HS-5 (cell line): Measurements from ENCODE around the gene RBM45.
"Not testable (repeated sequence)": the region's sequence is repeated elsewhere in the genome, so short reads cannot be mapped to it uniquely, and the experiment has no call there.

Experiments used
- DNase-seq: peaks from one replicate; pipeline ENCODE4 v3.0.0-alpha.2; 2012; ENCODE audit warnings: low read depth

RBM45 gene

DNA sequence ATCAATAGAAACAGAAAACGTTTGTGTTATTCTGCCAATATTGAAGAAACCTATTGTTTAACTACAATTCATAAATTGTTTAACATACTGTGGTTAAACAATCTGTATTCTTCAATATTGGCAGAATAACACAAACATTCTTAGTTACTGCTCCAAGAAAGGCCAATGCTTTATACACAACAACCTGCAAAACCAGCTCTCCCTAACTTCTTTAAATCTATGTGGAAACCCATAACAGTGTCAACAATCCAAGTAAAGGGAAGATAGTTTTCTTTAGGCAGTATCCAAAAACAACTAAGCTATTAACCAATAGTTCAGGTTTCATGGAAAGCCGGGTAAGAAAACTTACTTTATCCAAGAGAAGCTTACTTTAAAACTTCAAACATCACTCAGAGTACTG, 6.2 kb upstream of the RBM45 start:
- no peak for DNase-seq

DNA sequence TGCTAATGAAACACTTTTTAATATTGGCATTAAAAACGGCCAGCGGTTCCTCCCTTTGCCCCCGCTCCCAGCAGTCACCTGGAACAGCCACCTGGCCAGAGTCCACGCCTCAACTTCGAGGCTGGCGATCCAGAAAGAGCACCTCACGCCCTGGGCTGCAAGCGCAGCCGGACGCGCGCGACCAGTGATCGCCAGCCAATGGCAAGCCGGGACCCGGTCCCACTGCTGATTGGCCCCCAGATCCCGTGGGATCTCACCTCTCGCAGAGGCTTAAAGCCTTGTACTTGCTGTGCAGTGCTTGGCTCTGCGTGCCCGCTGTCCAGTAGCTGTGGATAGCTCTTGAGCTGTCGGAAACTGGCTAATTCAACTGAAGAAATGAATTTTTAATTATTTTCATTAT, 4.1 kb upstream of the RBM45 start:
- no peak for DNase-seq

DNA sequence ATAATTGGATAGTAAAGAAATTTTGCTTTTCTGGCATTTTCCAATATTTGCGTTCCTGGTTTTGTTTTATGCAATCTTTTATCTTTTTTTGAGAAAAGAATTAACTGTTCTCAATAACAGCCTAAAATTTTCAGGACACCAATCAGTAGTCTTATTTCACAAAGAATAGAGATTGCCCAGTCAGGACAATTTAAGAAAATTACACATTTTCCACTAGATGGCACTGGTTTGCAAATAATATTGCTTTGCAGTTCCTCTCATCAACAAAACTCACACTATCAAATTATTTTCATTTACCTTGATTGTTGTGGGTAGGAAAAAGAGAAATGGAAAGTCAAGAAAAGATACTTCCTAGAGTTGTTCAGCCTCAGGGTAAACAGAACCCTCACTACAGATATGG, 2.4 kb upstream of the RBM45 start:
- peak; percentile 11 for DNase-seq

DNA sequence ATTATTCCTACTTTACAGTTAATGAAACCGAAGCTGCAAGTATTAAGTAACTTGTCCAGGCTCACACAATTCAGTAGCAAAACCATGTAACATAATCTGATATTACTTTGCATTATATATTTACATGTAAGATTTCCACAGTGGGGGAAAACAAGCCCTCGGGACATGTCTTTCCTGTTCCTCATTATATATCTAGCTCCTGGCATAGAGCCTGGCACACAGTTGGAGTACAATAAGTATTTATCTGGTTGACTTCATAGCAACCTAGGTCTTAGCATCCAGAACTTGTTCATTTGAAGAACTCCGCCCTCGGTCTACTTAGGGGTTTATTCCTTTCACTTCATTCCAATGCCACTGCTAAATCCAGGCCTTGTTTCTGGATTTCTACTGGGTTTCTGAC, 1.6 kb upstream of the RBM45 start:
- no peak for DNase-seq

DNA sequence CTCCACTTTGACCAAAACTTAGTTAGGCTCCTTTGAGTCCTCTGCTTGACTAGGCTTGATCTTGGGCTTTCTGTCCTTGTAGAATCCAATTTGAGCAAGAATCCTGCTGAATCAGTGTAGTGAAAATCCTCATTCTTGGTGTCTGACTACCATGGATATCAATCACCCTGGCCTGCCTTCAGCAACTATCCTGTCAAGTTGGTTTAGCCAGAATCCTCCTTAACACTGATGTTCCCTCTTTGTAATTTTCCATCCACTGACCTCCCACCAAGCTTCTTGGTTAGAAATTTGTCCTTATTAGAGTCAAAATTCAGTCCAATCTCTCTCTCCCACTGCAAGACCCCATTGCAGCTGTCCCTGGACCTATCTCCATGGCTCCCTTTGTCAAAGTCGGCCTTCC, 494 bp upstream of the RBM45 start:
- no peak for DNase-seq

DNA sequence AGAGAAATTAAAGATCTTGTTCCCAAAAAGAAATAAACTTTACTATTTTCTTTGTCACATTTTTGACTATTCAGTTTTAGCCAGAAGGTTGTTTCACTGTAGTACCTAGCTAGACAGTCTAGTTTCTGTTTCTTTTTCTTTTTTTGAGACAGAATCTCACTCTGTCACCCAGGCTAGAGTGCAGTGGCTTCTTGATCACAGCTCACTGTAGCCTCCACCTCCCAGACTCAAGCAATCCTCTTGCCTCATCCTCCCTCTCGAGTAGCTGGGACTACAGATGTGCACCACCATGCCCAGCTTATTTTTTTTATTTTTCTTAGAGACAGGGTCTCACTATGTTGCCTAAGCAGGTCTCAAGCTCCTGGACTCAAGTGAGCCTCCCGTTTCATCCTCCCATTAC, 2.2 kb downstream of the RBM45 start:
- DNase-seq, result no peak

DNA sequence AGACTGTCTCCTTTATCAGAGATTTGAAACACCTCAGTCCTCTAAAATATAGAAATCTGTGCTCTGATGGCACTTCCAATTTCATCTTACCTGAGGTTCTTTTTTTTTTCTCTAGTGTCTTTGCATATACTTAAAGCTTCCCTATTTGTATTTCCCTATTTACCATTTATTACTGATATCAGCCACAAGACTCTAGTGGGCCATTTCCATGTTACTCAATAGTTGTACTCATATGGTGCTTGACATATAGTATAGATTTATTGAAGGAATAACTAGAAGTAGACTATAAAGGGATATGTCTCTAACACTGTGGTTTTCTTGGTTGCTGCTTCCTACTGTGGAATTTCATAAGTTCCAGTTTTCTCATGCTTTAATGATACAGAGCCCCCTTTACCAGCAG, 3.0 kb downstream of the RBM45 start:
- DNase-seq, result no peak

DNA sequence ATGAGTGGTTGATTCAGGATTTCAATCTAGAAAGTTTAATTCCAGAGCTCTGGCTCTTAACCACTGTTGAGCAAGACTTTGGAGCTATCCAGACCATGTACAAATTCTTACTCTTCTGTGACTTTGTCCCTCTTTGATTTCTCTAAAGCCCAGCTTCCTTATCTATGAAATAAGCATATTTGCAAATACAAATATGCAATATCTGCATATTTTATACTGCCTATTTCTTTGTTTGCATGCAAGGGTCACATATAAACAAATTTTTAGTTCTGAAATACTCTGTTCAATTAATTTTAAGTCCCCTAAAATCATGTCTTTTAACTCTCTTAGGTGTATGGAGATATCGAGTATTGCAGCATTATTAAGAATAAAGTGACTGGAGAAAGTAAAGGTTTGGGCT, 5.5 kb downstream of the RBM45 start:
- DNase-seq, result no peak

DNA sequence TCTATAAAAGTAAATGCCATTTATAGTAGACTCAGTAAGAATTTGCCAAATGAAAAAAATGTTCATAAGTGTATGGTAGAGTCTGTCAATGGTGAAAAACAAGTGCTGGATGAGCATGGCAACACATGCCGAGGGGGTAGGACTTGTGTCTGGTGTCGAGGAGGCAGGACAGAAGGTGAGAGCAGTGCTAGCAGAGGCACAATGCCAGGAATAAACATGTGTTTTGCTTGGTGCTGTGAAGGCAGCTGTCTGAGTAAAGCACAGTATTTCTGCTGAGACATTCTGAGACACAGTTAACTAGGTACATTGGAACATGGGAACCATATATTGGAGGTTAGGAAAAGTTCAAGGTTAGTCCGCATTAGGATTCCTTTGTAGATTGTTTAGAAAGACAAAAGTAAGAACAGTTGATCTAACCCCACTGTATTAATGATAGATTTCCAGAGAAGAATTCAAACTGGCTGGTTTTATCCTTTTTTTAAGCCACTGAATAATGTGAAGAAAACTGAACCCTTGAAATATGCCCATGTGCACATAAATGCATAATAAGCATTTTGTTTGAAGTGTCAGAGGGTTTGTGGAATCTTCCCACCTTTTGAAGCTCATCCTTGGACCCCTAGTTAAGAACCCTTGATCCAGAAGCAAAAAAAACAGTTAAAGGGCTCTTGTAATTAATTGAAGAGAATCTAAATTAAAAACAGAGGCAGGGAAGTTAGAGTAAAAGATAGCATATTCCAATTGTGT, 7.1 kb downstream of the RBM45 start:
- no peak for DNase-seq

DNA sequence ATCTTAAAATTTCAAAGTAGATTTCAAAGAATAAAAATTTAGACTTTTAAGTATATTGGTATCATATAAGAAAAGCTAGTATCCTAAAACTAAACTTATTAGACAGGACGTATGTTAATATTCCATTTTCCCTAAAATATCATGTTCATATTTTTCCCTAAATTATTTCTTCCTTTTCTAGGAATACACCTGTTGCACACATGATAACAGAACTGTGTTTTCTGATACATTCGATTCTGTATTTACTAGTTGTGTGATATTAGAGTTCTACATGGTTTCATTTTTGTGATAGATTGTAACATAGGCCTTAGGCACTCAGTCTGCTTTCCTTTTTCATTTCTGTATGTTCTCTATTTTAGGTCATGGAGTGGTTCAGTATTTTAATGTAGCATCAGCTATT, 10.9 kb downstream of the RBM45 start:
- DNase-seq, result no peak

DNA sequence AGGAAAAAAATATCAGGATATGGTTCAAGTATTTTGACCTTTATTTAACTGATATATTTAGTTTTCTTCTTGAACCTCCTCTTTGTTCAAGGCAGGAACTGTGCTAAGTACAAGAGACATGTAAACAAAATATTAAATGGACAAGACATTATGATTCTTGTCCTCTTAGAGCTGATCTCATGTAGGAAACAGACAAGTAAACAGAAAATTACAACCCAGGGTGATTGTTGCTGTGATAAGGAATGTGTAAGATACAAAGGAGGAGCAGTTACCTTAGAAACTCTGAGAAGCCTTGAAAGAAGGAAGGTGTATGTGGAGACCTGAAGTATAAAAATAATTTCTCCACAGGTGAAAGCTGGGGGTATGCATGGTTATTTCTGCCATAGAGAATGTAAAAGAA, 12.9 kb downstream of the RBM45 start:
- DNase-seq, result no peak

DNA sequence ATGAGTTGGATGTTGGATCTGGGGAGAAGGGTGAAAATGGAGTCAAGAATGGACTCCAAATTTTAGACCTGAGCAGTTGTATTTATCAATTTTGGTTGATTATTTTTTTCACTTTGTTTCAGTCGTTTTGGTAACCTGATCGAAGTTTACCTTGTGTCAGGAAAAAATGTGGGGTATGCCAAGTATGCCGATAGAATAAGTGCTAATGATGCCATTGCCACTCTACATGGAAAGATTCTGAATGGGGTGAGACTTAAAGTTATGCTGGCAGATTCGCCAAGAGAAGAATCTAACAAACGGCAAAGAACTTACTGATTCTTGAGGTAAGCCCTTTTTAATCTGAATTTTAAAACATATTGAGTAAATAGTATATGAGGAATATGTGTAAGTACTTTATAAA, 13.6 kb downstream of the RBM45 start:
- no peak for DNase-seq

DNA sequence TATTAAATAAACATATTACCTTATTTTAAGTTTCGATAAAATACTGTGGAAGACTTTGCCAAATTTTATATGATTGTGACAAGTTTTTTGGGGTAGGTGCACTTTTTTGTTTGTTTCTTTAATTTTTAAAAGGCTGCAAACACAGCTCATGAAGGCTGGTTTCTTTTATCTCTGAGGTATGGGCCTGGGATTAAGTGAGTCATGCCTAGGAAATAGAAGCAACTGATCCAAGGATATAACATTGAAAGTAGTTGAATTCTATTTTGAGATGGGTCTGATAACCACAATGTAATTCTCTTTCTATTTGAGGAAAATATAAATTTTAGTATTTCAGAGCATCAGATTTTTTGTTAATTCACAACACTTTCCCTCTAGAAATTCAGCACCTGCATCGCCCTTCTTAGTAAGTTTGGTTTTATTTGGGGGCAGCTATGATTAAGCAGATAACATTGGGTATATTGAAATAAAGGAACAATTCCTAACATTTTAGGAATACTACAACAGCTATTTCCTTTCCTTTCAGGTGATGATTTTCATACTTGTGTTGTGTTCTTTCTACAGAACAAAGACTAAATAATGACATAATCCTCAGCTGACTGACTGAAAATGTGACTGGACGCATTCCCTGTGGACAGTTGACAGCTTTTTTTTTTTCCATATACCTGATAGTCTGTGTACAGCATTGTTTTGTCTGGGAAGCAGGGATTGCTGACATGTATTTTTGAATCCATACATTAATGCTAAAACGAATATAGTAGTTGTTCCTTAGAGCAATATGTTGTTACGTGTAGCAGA, 16.8 kb downstream of the RBM45 start:
- no peak for DNase-seq

DNA sequence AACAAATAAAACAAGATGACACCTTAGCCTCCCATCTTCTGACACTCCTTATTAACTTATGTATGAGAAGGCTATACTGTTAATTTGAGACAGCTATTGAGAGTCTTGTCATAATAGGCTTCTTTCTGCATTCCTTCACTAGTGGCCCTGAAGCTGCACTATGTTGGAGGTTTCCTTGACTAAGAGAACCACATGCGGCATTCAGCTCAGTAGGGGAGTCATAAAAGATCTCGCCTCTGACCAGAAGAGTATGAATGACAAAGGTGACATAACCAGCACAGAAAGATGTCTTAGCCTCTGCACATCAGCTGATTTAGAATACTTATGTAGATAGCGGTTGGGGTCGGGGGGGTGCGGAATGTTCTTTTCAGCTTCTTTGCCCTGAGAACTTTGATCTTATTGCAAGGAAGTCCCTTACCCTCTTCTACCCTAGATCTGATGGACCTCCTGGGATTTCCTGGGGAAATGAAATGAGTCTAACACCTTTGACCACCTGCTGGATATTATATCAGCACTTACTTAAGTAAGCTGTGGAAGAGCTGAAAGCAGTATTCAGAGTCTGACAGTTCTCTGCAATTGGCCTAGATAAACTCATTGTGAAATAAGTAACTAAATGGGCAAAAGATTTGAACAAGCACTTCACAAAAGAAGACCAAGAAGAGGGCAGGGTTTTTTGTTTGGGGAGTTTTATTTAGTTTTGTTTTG, 24.2 kb downstream of the RBM45 start:
- no peak for DNase-seq

DNA sequence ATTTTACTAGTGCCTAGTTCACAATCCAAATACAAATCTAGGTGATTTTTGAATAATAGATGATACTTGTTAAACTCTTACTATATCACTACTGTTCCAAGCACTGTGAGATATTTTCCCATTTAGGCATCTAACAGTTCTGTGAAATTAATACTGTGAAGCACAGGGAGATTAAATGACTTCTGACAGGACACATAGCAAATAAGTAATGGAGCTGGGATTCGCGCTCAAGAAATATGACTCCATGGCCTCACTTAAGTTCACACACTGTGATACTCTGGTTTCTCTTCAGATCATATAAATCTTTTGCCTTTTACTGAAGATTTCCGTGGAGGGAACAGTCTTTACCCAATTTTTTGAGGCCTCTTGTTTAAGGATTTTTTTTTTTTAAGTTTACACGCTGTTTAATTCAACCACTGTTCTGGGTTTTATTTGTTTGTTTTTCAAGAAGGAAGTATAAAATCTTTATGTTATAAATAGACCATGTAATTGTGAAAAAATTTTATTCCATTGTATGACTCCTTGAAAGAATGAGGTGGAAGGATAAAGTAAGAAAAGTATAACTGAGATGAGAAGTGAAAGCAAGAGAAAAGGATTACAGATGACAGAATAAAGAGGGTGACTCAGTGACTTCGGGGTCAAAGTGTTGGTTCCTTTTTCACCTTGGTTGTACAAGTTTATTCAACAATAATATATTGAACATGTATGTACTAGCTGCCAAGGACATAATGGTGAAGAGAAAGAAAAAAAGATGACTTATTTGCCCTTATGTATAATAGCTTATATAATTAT, 30.2 kb downstream of the RBM45 start:
- DNase-seq, result no peak

DNA sequence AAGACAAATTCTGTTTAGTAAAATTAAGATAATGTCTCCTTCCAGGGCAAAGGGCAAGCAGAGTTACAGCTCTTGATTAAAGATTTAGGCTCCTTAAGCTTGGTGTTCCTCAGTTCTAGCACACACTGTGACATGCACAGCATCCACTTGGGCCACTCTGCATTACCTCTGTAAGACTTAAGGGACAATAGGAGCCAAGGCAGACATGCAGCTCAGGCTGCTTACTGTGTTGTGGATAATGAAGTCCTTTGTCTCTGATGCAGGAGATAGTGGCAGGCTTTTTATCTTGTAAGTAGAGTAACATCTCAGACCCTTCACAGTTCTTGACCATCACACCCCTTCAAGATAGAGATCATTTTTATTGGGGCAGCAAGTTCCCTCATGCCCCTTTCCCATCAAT, 31.2 kb downstream of the RBM45 start:
- no peak for DNase-seq

DNA sequence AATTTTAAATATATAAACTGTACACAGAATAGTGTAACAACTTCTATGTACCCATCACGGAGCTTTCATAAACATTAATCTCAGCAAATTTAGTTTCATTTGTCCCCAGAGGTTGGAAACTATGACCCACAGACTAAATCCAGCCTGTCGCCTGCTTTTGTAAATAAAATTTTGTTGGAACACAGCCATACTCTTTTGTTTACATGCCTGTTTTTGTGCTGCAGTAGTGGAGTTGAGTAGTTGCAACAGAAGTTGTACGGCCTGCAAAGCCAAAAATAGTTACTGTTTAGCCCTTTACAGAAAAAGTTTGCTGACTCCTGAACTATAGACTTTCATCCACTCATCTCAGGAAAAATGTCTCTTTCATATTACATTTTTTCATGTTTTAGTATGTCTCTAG, 39.8 kb downstream of the RBM45 start:
- DNase-seq, result no peak

DNA sequence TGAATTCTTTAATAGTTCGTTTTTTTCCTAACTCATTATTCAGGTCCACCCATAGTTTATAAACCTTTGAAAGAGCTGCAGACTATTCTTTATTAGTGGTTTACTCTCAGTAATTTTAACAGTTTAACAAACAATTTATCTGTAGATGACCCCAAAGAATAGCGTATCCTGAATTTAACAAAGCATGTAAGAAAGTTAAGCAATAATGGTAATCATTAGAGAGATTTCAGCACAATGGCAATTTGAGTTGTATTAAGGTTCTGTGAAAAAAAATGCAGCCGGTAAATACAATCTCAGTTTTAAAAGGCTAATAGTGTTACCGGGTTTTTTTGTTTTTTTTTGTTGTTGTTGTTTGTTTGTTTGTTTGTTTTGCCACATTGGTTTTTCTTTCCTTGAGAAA, 40.3 kb downstream of the RBM45 start:
- no peak for DNase-seq

DNA sequence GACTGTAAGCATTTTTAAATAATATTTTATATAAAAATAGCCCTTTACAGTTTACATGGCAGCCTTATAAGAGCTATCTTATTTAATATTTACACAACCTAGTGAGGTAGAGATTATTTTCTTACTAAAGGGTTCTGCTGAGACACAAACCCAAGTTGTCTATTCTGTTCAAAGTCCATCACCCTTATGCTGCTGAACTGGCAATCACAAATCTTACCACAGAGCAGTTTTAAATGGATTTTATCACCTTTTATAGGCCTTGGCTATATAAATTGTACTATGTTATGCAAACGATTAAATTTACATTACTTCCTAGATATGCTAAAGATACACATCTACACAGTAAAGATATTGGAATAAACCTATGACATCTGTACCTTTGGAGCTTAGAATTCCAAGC, 40.7 kb downstream of the RBM45 start:
- no peak for DNase-seq

DNA sequence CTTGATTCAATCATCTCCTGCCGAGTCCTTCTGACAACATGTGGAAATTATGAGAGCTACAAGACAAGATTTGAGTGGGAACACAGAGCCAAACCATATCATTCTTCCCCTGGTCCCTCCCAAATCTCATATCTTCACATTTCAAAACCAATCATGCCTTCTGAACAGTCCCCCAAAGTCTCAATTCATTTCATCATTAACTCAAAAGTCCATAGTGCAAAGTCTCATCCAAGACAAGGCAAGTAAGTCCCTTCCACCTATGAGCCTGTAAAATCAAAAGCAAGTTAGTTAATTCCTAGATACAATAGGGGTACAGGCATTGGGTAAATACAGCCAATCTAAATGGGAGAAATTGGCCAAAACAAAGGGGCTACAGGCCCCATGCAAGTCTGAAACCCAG, 41.6 kb downstream of the RBM45 start:
- not testable (repeated sequence) for DNase-seq

DNA sequence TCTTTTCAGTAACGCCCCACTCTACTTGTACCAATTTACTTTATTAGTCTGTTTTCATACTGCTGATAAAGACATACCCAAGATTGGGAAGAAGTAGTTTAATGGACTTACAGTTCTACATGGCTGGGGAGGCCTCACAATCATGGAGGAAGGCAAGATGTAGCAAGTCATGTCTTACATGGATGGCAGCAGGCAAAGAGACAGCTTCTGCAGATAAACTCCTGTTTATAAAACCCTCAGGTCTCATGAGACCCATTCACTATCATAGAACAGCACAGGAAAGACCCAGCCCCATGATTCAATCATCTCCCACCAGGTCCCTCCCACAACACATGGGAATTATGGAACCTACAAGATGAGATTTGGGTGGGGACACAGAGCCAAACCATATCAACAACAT, 43.3 kb downstream of the RBM45 start:
- no peak for DNase-seq

DNA sequence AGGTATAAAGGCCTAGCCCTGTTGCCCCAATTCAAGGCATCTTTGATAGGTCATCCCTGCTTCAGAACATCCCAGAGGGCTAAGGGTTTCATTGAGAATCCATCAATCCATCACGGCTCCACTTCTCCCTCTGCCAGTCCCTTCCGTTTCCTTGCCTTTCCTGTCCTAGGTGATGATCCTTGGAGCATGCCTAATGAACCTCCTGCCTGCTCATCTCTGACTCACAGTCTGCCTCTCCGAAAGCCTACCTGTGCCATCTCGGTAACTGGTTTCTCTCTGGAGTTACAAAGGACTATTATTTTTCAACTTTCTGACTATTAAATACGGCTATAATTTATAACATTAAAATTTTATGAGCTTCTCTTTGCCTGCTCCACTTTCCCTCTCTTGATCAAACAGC, 45.3 kb downstream of the RBM45 start:
- no peak for DNase-seq
